ENCODE results near the gene SH2D6. TPM values are rescaled to one million over a fixed set of nuclear protein-coding genes. Genes with fewer than 3 reads are reported as not detected.

SH2D6 gene
- total RNA-seq, 1 donor from 2014 or later, result 1.2 TPM

DNA sequence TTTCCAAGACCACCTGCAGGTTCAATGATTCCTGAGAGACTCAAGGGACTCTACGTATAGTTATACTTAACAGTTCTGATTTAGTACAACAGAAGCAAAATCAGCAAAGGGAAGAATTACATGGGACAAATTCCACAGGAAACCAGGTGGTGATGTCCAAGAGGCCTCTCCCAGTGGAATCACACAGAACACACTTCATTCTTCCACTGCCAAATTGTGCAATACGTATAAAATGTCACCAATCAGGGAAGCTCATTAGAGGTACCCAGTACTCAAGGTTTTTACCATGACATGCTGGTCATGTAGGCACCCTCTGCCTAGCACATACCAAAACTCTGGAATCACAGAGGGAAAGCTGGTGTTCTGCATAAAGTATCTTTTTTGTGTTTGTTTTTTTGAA lies 30.8 kb upstream of the SH2D6 start:
- peaks cover 8% of the 10 kb centered on the region for H3K36me3 Mint-ChIP-seq (ENCODE audit: low read depth)
- H3K4me1 Mint-ChIP-seq, result peaks cover 6% of the 10 kb centered on the region
- no peaks in the 10 kb centered on the region for H3K27me3 Mint-ChIP-seq (ENCODE audit: low read depth)
- H3K27ac Mint-ChIP-seq (ENCODE audit: unreplicated experiment), result no peak overlapping the region
- H3K4me3 Mint-ChIP-seq, result no peak overlapping the region
- DNase-seq (ENCODE audit: low read depth, low spot score), result no peak
- H3K9me3 Mint-ChIP-seq, result no peaks in the 10 kb centered on the region
- no peak for TF ChIP-seq CTCF (conservative IDR thresholded peaks at IDR 0.05)

DNA sequence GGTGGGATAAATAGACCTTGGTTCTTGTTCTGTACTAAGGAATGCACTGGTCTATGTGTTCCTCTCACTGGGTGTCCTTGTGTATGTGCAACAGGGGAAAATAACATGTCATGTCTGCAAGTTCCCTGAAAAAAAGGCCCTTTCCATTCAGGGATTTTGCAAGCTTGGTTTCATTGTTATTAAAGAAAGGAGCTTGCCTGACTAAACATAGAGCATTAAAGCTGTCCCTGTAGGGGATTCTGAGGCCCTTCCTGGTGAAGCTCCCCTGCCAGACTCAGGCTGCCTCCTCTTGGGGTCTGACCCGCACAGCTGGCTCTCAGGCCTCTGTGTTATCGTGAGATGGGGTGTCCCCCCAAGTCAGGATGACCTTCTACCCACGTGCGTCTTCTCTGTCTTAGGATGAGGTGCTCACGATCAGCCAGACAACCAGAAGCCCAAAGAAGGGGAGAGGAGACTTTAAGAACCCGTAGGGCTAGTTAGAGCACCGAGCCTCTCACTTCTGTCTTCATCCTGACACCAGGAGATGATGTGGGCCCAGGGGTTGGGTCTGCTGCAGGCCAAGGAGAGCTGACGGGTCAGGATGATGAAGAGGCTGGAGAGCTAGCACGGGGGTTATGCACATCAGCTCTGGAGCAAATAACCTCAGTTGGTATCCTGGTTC lies 29.5 kb upstream of the SH2D6 start:
- Mint-ChIP-seq H3K4me3 (no peak overlapping the region), H3K4me1 (peaks cover 6% of the 10 kb centered on the region), H3K36me3 (ENCODE audit: low read depth) (peaks cover 8% of the 10 kb centered on the region), H3K9me3 (no peaks in the 10 kb centered on the region), H3K27ac (ENCODE audit: unreplicated experiment) (no peak overlapping the region), H3K27me3 (ENCODE audit: low read depth) (no peaks in the 10 kb centered on the region)
- DNase-seq (ENCODE audit: low read depth, low spot score), result no peak
- no peak for TF ChIP-seq CTCF (conservative IDR thresholded peaks at IDR 0.05)

DNA sequence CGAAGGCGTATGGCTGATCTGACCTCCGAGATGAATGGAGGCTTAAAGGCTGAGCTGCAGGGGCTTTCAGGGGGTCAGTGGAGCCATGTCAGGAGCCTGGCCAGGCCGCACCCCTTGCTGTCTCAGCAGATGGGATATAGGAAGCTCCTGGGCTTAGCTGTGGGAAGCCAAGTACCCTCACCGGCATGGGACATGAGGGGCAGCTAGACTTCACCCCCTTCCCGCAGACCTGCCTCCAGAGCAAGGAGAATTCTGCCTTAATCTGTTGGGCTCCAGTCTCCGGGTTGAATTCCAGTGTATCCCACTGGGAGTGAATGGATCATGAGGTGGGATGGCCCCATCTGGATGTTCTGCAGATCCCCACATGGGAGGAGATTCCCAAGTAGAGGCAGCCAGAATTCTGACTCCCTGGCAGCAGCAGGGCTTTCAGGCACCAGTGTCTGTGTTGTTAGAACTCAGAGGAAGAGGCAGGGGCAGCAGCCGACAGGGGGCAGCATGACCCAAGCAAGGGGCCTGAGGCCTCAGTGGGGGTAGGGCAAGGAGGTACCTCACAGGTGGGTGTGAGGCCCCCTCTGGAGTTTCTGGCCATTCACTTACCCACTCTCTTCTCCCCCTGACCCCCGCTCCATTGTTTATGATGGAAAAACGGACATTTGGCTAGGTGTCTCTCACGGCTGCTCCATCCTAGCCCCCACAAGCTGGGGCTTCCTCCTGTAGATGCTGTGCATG lies 27.4 kb upstream of the SH2D6 start:
- Mint-ChIP-seq H3K4me3 (no peak overlapping the region), H3K27ac (ENCODE audit: unreplicated experiment) (no peak overlapping the region), H3K36me3 (ENCODE audit: low read depth) (no peaks in the 10 kb centered on the region), H3K27me3 (ENCODE audit: low read depth) (no peaks in the 10 kb centered on the region), H3K9me3 (no peaks in the 10 kb centered on the region), H3K4me1 (peaks cover 6% of the 10 kb centered on the region)
- TF ChIP-seq CTCF (conservative IDR thresholded peaks at IDR 0.05), result peak; percentile 66
- peak; percentile 53 for DNase-seq (ENCODE audit: low read depth, low spot score)

- no peaks in the 10 kb centered on the region for H3K9me3 Mint-ChIP-seq
- H3K27ac Mint-ChIP-seq (ENCODE audit: unreplicated experiment), result no peak overlapping the region
- no peaks in the 10 kb centered on the region for H3K36me3 Mint-ChIP-seq (ENCODE audit: low read depth)
- no peak for TF ChIP-seq CTCF (conservative IDR thresholded peaks at IDR 0.05)
- DNase-seq (ENCODE audit: low read depth, low spot score), result no peak
- H3K4me1 Mint-ChIP-seq, result peaks cover 3% of the 10 kb centered on the region
- no peak overlapping the region for H3K4me3 Mint-ChIP-seq
- no peaks in the 10 kb centered on the region for H3K27me3 Mint-ChIP-seq (ENCODE audit: low read depth)
Measured at GRCh38 chr2:85393836-85394235, 24.7 kb upstream of the SH2D6 start.

DNA sequence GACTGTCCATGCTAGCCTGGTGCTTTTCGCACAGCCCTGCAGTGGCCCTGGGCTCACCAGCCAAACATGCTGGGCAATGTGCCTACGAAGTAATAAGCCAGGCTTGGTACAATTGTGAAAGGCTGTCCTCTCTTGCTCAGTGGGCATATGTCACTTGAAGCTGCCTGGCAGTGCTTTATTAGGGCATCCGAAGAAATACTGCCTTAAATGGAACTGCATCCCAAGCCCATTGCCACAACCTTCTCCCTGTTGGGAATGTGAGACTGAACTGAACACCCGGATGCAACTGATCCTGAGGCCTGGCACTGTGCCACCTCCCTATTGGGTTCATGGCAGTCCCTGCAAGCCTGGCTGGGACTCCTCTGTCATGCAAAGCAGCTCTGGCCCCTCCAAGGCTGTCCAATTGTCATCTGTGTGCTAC lies 24.2 kb upstream of the SH2D6 start:
- no peak for TF ChIP-seq CTCF (conservative IDR thresholded peaks at IDR 0.05)
- Mint-ChIP-seq H3K4me1 (no peaks in the 10 kb centered on the region), H3K27me3 (ENCODE audit: low read depth) (no peaks in the 10 kb centered on the region), H3K36me3 (ENCODE audit: low read depth) (no peaks in the 10 kb centered on the region), H3K4me3 (no peak overlapping the region), H3K9me3 (no peaks in the 10 kb centered on the region), H3K27ac (ENCODE audit: unreplicated experiment) (no peak overlapping the region)
- DNase-seq (ENCODE audit: low read depth, low spot score), result no peak
